Activated naive CD8-positive, alpha-beta T cell treated with anti-CD3 and anti-CD28 coated beads, Interleukin-2, amount 10 ng/mL, durations not matched to agents 7 days and 5 days (primary cell): Measurements from ENCODE around the gene HSPA12B. TPM values are rescaled to one million over a fixed set of nuclear protein-coding genes. Genes with fewer than 3 reads are reported as not detected.

ENCODE experiments used
- ATAC-seq: fragments of 150-1000 bp; cut with Tn5 transposase; one replicate; pipeline ENCODE4 v1.10.0; 2021; ENCODE audit warnings: low read depth, moderate library complexity
- POLR2A ChIA-PET: fragments of 350-600 bp; sonication (Branson Sonifier 250); formaldehyde crosslinking; loops from one replicate; lab custom pipeline; 2021; ENCODE audit warnings: antibody characterized with exemption; lab: Charles Lee
- DNase-seq: peaks from one replicate; pipeline ENCODE4 v3.0.0; 2021
- H3K27ac Mint-ChIP-seq: one replicate; pipeline ENCODE4 v1.8.0; 2022; ENCODE audit warnings: mild to moderate bottlenecking, mixed read lengths
- H3K27me3 Mint-ChIP-seq: one replicate; pipeline ENCODE4 v1.8.0; 2022; ENCODE audit warnings: mild to moderate bottlenecking, moderate library complexity, mixed read lengths
- H3K36me3 Mint-ChIP-seq: one replicate; pipeline ENCODE4 v1.8.0; 2021; ENCODE audit warnings: mild to moderate bottlenecking, mixed read lengths
- H3K4me1 Mint-ChIP-seq: one replicate; pipeline ENCODE4 v1.8.0; 2021; ENCODE audit warnings: mixed read lengths
- H3K4me3 Mint-ChIP-seq: one replicate; pipeline ENCODE4 v1.8.0; 2022; ENCODE audit warnings: mild to moderate bottlenecking, moderate library complexity, mixed read lengths
- H3K9me3 Mint-ChIP-seq: one replicate; pipeline ENCODE4 v1.8.0; 2021; ENCODE audit warnings: mixed read lengths
- total RNA-seq, 2 experiments: library from RNA; stranded (reverse); gene quantifications; one replicate each; pipeline ENCODE4 v1.2.3, GENCODE V29; 2021

Gene HSPA12B
- total RNA-seq, 2 experiments from 2014 or later, result not detected

GRCh38 chr20:3728354-3728753 is 4.1 kb upstream of the HSPA12B start:
- peaks cover 50% of the 10 kb centered on the region for H3K27me3 Mint-ChIP-seq
- no peaks in the 10 kb centered on the region for H3K36me3 Mint-ChIP-seq
- ATAC-seq, result no peak
- no peaks in the 10 kb centered on the region for H3K9me3 Mint-ChIP-seq
- H3K4me1 Mint-ChIP-seq, result peaks cover 7% of the 10 kb centered on the region
- POLR2A ChIA-PET, result no interaction called here
- H3K4me3 Mint-ChIP-seq, result no peak overlapping the region
- no peak overlapping the region for H3K27ac Mint-ChIP-seq
- DNase-seq, result no peak

- POLR2A ChIA-PET, result no interaction called here
- Mint-ChIP-seq H3K9me3 (no peaks in the 10 kb centered on the region), H3K27ac (no peak overlapping the region), H3K4me1 (peaks cover 7% of the 10 kb centered on the region), H3K27me3 (peaks cover 55% of the 10 kb centered on the region), H3K4me3 (no peak overlapping the region), H3K36me3 (no peaks in the 10 kb centered on the region)
- ATAC-seq (no peak), DNase-seq (no peak)
Measured at GRCh38 chr20:3728876-3729275, 3.6 kb upstream of the HSPA12B start.

DNA sequence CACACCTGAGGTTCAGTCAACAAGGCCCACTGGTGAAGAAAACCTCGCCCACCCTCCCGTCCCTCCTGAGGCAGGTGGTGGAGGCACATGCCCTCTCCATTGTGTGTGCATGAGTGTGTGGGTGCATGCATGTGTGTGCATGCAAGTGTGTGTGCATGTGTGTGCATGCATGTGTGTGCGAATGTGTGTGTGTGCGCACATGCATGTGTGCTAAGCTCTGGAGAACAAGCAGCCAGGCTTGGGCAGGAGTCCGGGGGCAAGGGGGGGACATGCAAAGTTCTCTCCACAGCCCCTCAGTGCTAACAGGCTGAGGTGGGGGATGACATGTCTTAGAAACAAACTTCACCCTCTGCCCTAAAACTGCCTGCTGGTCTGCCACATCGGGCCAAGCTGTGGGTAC is 3.1 kb upstream of the HSPA12B start:
- Mint-ChIP-seq H3K4me3 (no peak overlapping the region), H3K36me3 (no peaks in the 10 kb centered on the region), H3K27ac (no peak overlapping the region), H3K27me3 (peaks cover 52% of the 10 kb centered on the region), H3K4me1 (peaks cover 7% of the 10 kb centered on the region), H3K9me3 (no peaks in the 10 kb centered on the region)
- DNase-seq, result no peak
- POLR2A ChIA-PET, result no interaction called here
- no peak for ATAC-seq

GRCh38 chr20:3729811-3730540 is 2.5 kb upstream of the HSPA12B start:
- Mint-ChIP-seq H3K4me1 (peaks cover 7% of the 10 kb centered on the region), H3K9me3 (no peaks in the 10 kb centered on the region), H3K4me3 (no peak overlapping the region), H3K36me3 (no peaks in the 10 kb centered on the region), H3K27me3 (peaks cover 54% of the 10 kb centered on the region), H3K27ac (no peak overlapping the region)
- POLR2A ChIA-PET, result no interaction called here
- no peak for DNase-seq
- ATAC-seq, result no peak

GRCh38 chr20:3730803-3731672 is 1.4 kb upstream of the HSPA12B start:
- POLR2A ChIA-PET, result no interaction called here
- Mint-ChIP-seq H3K4me3 (no peak overlapping the region), H3K27ac (peak overlapping the region; percentile 1), H3K36me3 (no peaks in the 10 kb centered on the region), H3K4me1 (peaks cover 7% of the 10 kb centered on the region), H3K9me3 (no peaks in the 10 kb centered on the region), H3K27me3 (peaks cover 54% of the 10 kb centered on the region)
- no peak for ATAC-seq
- no peak for DNase-seq

DNA sequence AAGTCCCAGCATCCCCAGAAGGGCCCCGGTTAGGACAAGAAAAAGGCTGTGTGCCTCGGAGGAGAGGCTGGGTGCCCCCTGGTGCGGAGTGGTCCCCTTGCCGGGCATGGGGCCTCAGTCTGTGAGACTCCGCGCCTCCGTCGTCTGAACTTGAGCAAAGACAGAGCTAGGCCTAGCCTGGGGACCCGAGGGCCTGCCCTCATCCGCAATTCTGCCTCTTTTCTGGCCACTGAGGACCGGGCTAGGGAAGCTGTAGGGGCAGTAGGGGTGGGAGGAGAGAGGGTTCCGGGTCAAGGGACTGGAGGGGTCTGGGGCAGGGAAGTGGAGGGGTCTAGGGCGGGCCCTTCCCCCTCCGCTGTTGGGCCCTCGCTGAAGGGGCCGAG is 550 bp upstream of the HSPA12B start:
- ATAC-seq (no peak), DNase-seq (no peak)
- H3K4me1 Mint-ChIP-seq, result peaks cover 7% of the 10 kb centered on the region
- no peaks in the 10 kb centered on the region for H3K9me3 Mint-ChIP-seq
- POLR2A ChIA-PET, result interaction anchor here (1.6 kb wide), 1 partner anchor 16 kb away, joined by 3 read pairs; no protein-coding TSS in a partner anchor
- H3K27me3 Mint-ChIP-seq, result peaks cover 49% of the 10 kb centered on the region
- no peaks in the 10 kb centered on the region for H3K36me3 Mint-ChIP-seq
- no peak overlapping the region for H3K4me3 Mint-ChIP-seq
- no peak overlapping the region for H3K27ac Mint-ChIP-seq

DNA sequence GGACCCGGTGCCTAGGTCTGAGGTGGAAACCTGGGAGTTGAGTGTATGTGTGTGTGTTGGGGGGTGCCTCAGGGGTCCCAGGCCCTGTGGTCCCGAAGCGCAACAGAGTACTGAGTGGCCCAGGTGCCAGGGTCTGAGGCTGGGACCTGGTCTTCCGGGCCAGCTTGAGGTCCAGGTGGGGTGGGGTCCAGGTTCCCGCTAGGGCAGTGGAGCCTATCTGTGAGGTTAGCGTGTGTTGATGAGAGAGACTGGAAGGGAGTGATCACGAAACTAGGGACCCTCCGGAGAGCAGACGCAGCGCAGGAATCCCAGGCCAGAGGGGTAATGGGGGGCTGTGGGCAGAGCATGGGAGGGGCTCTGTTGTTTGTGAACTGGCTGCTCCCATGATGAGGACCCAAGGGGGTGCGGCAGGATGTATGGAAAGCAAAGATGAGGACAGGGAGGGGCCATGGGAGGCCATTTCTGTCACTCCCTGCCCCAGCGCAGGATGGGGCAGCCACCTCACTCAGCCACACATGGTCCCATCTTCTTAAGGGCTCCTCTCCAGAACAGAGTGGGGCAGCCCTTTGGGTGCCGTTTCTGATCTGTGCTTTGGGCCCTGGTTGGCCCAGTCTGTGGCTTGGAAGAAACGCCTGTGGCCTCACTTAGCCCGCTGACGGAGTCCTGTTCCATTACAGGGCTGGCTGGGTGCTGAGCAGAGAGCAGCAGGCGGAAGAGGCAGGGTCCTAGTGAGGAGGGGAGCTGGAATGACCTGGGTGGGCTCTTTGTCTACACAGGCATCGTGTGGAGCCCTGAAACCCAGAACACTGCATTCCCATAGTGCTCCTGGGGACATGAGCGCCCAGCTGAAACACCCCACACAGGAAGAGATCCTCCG is 872 bp downstream of the HSPA12B start:
- H3K36me3 Mint-ChIP-seq, result no peaks in the 10 kb centered on the region
- no peak overlapping the region for H3K27ac Mint-ChIP-seq

DNA sequence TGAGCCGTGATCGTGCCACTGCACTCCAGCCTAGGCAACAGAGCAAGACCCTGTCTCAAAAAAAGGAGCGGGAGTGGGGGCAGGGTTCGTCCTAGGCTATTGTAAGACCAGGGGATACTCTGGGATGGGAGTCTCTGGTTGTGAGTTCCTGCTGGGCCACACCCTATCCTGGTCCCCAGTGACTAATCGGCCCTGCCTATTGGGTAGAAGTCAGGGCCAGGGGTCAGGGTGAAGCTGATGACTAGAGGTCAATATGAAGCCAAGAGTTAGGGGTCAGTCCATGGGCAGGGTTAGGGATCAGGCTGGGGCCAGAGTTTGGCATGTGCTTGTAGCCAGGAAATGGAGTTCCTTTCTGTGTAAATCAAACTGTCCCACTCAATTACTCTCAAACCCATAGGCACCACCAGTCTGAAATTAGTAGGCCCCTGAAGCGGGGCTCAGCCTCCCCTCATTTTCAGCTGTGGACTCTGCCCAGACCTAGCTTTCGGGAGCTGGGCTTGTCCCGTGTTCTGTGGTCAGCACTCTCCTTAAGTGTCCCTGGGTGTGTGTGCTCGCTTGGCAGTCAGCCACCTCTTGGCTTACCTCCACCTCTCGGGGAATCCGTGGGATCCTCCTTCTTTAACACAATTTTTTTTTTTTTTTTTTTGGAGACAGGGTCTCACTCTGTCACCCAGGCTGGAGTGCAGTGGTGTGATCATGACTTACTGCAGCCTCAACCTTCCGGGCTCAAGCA is 1.8 kb downstream of the HSPA12B start:
- H3K4me3 Mint-ChIP-seq, result no peak overlapping the region
- H3K9me3 Mint-ChIP-seq, result no peaks in the 10 kb centered on the region
- H3K27ac Mint-ChIP-seq, result no peak overlapping the region
- ATAC-seq (no peak), DNase-seq (no peak)
- POLR2A ChIA-PET, result no interaction called here
- H3K4me1 Mint-ChIP-seq, result peaks cover 7% of the 10 kb centered on the region
- peaks cover 37% of the 10 kb centered on the region for H3K27me3 Mint-ChIP-seq
- H3K36me3 Mint-ChIP-seq, result no peaks in the 10 kb centered on the region

More for the DNA sequence above, 872 bp downstream of the HSPA12B start:
- peaks cover 37% of the 10 kb centered on the region for H3K27me3 Mint-ChIP-seq
- no peak for ATAC-seq
- peaks cover 7% of the 10 kb centered on the region for H3K4me1 Mint-ChIP-seq
- H3K9me3 Mint-ChIP-seq, result no peaks in the 10 kb centered on the region
- POLR2A ChIA-PET, result interaction anchor here (1.6 kb wide), 1 partner anchor 14 kb away, joined by 3 read pairs; no protein-coding TSS in a partner anchor
- no peak for DNase-seq
- no peak overlapping the region for H3K4me3 Mint-ChIP-seq

DNA sequence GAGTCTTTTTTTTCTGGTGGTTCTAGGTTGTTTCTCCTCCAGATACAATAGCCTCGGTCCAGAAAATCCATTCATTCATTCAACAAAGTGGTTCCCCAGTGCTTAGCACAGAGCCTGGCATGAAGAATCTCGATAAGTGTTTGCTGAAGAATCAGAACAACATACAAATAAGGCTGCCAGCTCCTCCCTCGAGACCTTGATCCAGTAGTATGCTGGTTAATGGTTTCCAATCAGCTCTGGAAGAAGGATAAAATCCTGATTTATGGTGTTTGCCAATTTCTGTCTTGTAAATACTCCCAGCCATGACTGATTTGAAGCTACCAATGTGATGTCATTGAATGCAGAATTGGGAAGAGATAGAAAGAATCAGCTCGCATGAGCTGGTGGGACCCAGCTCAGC is 3.3 kb downstream of the HSPA12B start:
- H3K9me3 Mint-ChIP-seq, result no peaks in the 10 kb centered on the region
- DNase-seq, result no peak
- no peak for ATAC-seq
- H3K36me3 Mint-ChIP-seq, result no peaks in the 10 kb centered on the region
- no peak overlapping the region for H3K27ac Mint-ChIP-seq
- no peak overlapping the region for H3K4me3 Mint-ChIP-seq
- peaks cover 30% of the 10 kb centered on the region for H3K27me3 Mint-ChIP-seq
- POLR2A ChIA-PET, result no interaction called here
- H3K4me1 Mint-ChIP-seq, result peaks cover 4% of the 10 kb centered on the region

GRCh38 chr20:3738111-3739053 is 5.9 kb downstream of the HSPA12B start:
- ATAC-seq, result no peak
- POLR2A ChIA-PET, result no interaction called here
- no peak overlapping the region for H3K27ac Mint-ChIP-seq
- H3K4me3 Mint-ChIP-seq, result no peak overlapping the region
- no peaks in the 10 kb centered on the region for H3K36me3 Mint-ChIP-seq
- no peak for DNase-seq
- H3K27me3 Mint-ChIP-seq, result peaks cover 10% of the 10 kb centered on the region
- no peaks in the 10 kb centered on the region for H3K4me1 Mint-ChIP-seq
- no peaks in the 10 kb centered on the region for H3K9me3 Mint-ChIP-seq

DNA sequence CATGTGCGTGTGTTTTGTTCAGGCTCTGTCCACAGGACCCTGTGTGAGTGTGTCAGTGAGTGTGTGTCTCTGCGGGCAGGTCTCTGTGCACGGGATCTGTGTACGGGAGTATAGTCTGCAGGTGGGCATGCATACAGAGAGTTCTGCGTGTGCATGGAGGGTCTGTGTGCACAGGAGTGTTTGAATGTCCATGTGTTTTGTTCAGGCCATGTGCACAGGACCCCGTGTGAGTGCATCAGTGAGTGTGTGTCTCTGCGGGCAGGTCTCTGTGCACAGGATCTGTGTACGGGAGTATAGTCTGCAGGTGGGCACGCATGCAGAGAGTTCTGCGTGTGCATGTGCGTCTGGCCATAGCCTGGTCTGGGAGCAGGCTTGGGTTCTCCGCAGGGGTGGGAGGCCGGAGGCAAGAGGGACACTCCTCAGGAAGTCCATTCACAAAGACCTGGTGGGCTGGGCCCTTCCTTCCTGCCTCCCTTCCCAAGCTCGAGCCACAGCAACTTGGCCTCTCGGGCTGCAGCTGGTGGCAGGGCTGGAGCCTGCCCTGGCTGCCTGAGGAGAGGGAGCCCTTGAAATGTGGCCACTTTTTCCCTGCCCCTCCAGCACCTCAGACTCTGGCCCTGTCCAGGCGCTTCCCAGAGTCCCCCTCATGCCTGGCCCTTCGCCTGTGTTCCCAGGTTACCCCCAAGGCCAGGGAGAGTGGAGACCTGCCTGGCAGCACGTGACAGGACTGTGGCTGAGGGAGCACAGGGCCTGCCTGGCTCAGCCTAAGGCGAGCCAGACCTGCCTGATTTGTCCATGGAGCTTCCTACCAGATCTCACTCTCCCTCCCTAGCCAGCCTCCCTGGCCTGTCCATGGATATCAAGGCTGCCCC is 6.8 kb downstream of the HSPA12B start:
- Mint-ChIP-seq H3K27ac (no peak overlapping the region), H3K4me3 (no peak overlapping the region), H3K4me1 (no peaks in the 10 kb centered on the region), H3K27me3 (peaks cover 6% of the 10 kb centered on the region), H3K36me3 (no peaks in the 10 kb centered on the region), H3K9me3 (no peaks in the 10 kb centered on the region)
- no peak for ATAC-seq
- POLR2A ChIA-PET, result interaction anchor here (0.5 kb wide), 1 partner anchor 530 kb away, joined by 4 read pairs; no protein-coding TSS in a partner anchor
- DNase-seq, result no peak
